ENCODE data around the gene DDX51. TPM values are rescaled to one million over a fixed set of nuclear protein-coding genes. Genes with fewer than 3 reads are reported as not detected.

DDX51 gene
- total and polyA plus RNA-seq, 4 donors = 2.5 to 7.5 (median 5.5) TPM

DNA sequence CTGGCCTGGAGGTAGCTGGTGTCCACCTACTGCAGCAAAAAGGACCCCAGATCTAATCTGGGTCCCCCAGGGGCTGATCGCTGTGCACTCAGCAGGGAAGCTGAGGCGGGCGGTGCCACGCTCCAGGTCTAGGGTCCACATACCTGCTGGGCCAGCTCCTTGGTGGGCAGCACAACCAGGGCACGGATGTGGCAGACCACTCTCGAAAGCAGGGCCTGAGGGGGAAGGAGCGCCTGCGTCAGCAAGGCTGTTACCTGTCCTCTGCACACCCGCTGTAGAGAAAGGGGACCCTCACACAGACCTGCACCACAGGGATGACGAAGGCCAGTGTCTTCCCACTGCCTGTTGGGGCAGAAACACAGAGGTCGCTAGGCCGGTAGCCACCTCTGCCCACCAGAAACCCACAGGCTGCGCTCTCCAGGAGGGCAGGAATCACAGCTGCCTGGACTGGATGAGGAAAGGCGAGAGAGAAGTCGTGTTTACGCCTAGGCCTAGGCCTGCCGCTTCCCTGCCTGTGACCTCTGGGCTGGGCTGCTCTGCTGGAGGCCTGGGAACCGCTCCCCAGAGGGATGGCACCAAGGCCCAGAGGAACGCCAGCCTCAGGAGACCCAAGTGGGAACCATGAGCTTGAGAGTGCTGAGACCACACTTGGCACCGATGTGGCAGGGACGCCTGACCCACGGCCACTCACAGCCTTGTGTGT, 2.0 kb downstream of the DDX51 start:
- H3K27me3 ChIP-seq (ENCODE audit: control insufficient read depth in 4 of 4, insufficient read depth in 4 of 4, low read length in 3 of 4) = no peaks in the 10 kb centered on the region
- 98% methylated on average over 22 of the region's 22 CpGs for WGBS
- H3K4me1 ChIP-seq (ENCODE audit: control insufficient read depth in 4 of 4, insufficient read depth in 4 of 4, low read length in 3 of 4) = peaks cover 5 to 26% (median 21%) of the 10 kb centered on the region in 4 donors
- no peak overlapping the region for H3K9ac ChIP-seq (ENCODE audit: low read depth in 1 of 2, low read length in 2 of 2)
- no peak overlapping the region for H3K27ac ChIP-seq (ENCODE audit: low read depth in 1 of 2, low read length in 2 of 2)
- no peak for TF ChIP-seq RAD21 (IDR thresholded peaks at IDR 0.05)
- H3K4me3 ChIP-seq (ENCODE audit: low read depth in 1 of 3, low read length in 3 of 3) = no peak overlapping the region
- H3K36me3 ChIP-seq (ENCODE audit: control insufficient read depth in 4 of 4, insufficient read depth in 3 of 4, low read depth in 1 of 4, low read length in 3 of 4) = peaks cover 6 to 35% (median 12%) of the 10 kb centered on the region in 4 donors
- H3K9me3 ChIP-seq (ENCODE audit: control insufficient read depth in 4 of 4, low read length in 3 of 4) = no peaks in the 10 kb centered on the region
- DNase-seq (ENCODE audit: low spot score) = no peak

DNA sequence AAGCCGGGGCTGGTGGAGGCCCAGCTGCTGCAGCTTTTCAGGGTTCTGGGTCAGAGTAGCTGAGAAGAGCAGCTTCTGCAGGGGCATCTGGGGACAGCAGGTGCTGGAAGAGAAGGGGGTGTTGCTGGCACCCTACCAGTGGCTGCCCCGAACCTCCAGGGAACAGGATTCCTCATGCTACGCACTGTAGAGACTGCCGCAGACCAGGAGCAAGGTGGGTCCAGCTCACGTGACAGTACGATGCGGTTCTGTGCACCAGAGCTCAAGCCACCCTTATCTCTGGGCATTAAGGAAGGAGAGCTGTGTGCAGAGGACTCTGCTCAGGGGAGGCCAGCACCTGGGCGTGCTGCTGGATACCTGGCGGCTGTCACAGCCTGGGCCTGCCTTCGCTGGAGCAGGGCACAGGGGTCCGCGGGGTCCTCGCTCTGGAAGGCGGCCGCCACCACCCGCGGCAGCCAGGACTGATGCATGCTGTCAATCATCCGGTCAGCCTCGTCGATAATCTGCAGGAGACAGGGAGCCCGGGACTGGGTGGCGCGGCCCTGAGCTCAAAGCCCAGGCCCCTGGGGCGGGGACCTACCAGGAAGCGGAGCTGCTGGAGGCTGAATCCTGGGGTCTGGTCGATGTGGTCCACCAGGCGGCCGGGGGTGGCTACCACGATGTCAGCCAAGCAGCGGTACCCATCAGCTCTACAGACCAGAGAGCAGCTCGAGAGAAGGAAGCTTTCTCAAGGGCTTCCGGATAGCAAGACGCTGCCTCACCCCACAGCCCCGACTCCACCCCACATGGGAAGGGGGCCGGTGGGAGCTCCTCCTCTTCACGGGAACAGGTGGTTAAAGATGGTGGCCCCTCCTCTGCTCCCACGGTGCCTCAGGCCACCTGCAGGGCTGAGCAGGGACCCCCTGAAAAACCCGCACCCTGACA, 2.9 kb downstream of the DDX51 start:
- Histone ChIP-seq H3K27me3 (ENCODE audit: control insufficient read depth in 4 of 4, insufficient read depth in 4 of 4, low read length in 3 of 4) (no peaks in the 10 kb centered on the region), H3K4me3 (ENCODE audit: low read depth in 1 of 3, low read length in 3 of 3) (no peak overlapping the region), H3K27ac (ENCODE audit: low read depth in 1 of 2, low read length in 2 of 2) (no peak overlapping the region), H3K9me3 (ENCODE audit: control insufficient read depth in 4 of 4, low read length in 3 of 4) (no peaks in the 10 kb centered on the region), H3K36me3 (ENCODE audit: control insufficient read depth in 4 of 4, insufficient read depth in 3 of 4, low read depth in 1 of 4, low read length in 3 of 4) (peaks cover 6 to 35% (median 12%) of the 10 kb centered on the region in 4 donors), H3K9ac (ENCODE audit: low read depth in 1 of 2, low read length in 2 of 2) (no peak overlapping the region), H3K4me1 (ENCODE audit: control insufficient read depth in 4 of 4, insufficient read depth in 4 of 4, low read length in 3 of 4) (peaks cover 5 to 26% (median 21%) of the 10 kb centered on the region in 4 donors)
- 93% methylated on average over 38 of the region's 38 CpGs for WGBS
- no peak for TF ChIP-seq HNF4G (IDR thresholded peaks at IDR 0.05)
- no peak for TF ChIP-seq EGR1 (IDR thresholded peaks at IDR 0.05; ENCODE audit: low read depth in 2 of 2)
- no peak for TF ChIP-seq NR2F2 (IDR thresholded peaks at IDR 0.05)
- no peak for TF ChIP-seq TAF1 (conservative IDR thresholded peaks at IDR 0.05)
- TF ChIP-seq, protein P1, sequence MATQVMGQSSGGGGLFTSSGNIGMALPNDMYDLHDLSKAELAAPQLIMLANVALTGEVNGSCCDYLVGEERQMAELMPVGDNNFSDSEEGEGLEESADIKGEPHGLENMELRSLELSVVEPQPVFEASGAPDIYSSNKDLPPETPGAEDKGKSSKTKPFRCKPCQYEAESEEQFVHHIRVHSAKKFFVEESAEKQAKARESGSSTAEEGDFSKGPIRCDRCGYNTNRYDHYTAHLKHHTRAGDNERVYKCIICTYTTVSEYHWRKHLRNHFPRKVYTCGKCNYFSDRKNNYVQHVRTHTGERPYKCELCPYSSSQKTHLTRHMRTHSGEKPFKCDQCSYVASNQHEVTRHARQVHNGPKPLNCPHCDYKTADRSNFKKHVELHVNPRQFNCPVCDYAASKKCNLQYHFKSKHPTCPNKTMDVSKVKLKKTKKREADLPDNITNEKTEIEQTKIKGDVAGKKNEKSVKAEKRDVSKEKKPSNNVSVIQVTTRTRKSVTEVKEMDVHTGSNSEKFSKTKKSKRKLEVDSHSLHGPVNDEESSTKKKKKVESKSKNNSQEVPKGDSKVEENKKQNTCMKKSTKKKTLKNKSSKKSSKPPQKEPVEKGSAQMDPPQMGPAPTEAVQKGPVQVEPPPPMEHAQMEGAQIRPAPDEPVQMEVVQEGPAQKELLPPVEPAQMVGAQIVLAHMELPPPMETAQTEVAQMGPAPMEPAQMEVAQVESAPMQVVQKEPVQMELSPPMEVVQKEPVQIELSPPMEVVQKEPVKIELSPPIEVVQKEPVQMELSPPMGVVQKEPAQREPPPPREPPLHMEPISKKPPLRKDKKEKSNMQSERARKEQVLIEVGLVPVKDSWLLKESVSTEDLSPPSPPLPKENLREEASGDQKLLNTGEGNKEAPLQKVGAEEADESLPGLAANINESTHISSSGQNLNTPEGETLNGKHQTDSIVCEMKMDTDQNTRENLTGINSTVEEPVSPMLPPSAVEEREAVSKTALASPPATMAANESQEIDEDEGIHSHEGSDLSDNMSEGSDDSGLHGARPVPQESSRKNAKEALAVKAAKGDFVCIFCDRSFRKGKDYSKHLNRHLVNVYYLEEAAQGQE (IDR thresholded peaks at IDR 0.05) = no peak
- TF ChIP-seq SP1 (IDR thresholded peaks at IDR 0.05) = no peak
- TF ChIP-seq, protein P2, sequence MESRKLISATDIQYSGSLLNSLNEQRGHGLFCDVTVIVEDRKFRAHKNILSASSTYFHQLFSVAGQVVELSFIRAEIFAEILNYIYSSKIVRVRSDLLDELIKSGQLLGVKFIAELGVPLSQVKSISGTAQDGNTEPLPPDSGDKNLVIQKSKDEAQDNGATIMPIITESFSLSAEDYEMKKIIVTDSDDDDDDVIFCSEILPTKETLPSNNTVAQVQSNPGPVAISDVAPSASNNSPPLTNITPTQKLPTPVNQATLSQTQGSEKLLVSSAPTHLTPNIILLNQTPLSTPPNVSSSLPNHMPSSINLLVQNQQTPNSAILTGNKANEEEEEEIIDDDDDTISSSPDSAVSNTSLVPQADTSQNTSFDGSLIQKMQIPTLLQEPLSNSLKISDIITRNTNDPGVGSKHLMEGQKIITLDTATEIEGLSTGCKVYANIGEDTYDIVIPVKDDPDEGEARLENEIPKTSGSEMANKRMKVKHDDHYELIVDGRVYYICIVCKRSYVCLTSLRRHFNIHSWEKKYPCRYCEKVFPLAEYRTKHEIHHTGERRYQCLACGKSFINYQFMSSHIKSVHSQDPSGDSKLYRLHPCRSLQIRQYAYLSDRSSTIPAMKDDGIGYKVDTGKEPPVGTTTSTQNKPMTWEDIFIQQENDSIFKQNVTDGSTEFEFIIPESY (IDR thresholded peaks at IDR 0.05) = no peak
- TF ChIP-seq, protein P3, sequence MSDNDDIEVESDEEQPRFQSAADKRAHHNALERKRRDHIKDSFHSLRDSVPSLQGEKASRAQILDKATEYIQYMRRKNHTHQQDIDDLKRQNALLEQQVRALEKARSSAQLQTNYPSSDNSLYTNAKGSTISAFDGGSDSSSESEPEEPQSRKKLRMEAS (IDR thresholded peaks at IDR 0.05) = no peak
- no peak for TF ChIP-seq JUND (IDR thresholded peaks at IDR 0.05)
- no peak for TF ChIP-seq FOXA1 (IDR thresholded peaks at IDR 0.05)
- no peak for TF ChIP-seq YY1 (IDR thresholded peaks at IDR 0.05)
- no peak for TF ChIP-seq RAD21 (IDR thresholded peaks at IDR 0.05)
- TF ChIP-seq, protein P4, sequence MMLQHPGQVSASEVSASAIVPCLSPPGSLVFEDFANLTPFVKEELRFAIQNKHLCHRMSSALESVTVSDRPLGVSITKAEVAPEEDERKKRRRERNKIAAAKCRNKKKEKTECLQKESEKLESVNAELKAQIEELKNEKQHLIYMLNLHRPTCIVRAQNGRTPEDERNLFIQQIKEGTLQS (IDR thresholded peaks at IDR 0.05) = no peak
- TF ChIP-seq GABPA (IDR thresholded peaks at IDR 0.05 in 1 of 2, conservative IDR thresholded peaks at IDR 0.05 in 1 of 2) = no peak
- TF ChIP-seq FOXA2 (IDR thresholded peaks at IDR 0.05) = no peak
- TF ChIP-seq HNF4A (conservative IDR thresholded peaks at IDR 0.05) = no peak
- no peak for TF ChIP-seq RXRA (IDR thresholded peaks at IDR 0.05)
- TF ChIP-seq, protein P5, sequence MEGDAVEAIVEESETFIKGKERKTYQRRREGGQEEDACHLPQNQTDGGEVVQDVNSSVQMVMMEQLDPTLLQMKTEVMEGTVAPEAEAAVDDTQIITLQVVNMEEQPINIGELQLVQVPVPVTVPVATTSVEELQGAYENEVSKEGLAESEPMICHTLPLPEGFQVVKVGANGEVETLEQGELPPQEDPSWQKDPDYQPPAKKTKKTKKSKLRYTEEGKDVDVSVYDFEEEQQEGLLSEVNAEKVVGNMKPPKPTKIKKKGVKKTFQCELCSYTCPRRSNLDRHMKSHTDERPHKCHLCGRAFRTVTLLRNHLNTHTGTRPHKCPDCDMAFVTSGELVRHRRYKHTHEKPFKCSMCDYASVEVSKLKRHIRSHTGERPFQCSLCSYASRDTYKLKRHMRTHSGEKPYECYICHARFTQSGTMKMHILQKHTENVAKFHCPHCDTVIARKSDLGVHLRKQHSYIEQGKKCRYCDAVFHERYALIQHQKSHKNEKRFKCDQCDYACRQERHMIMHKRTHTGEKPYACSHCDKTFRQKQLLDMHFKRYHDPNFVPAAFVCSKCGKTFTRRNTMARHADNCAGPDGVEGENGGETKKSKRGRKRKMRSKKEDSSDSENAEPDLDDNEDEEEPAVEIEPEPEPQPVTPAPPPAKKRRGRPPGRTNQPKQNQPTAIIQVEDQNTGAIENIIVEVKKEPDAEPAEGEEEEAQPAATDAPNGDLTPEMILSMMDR (IDR thresholded peaks at IDR 0.05; ENCODE audit: low read depth, low read length, missing input control) = no peak
- no peak for DNase-seq (ENCODE audit: low spot score)

Measured in liver (tissue), 9 donors.